Transverse colon (tissue), 4 donors: Measurements from ENCODE around the gene INPP4B.

Experiments used
- CTCF ChIP-seq, 5 experiments: fragments of 200-600 bp in 3 of 5; fragments of 450-650 bp in 2 of 5; sonication (generic) in 3 of 5; IDR thresholded peaks; 1 replicate in 2 of 5; 2 replicates in 3 of 5; pipeline ENCODE4 v1.5.1; 2016 to 2017; ENCODE audit warnings: antibody characterized with exemption in 5 of 5, inconsistent platforms in 3 of 5, mild to moderate bottlenecking in 2 of 5, moderate library complexity in 1 of 5
- EP300 ChIP-seq: sonication (generic); formaldehyde crosslinking; IDR thresholded peaks from one replicate; pipeline ENCODE4 v1.6.1; 2017; ENCODE audit warnings: antibody characterized with exemption, low read depth
- POLR2A ChIP-seq: fragments of 450-650 bp; IDR thresholded peaks from one replicate; pipeline ENCODE4 v1.6.1; 2016; ENCODE audit warnings: antibody characterized with exemption, mild to moderate bottlenecking, moderate library complexity
- POLR2AphosphoS5 ChIP-seq, 3 donors: sonication (generic); formaldehyde crosslinking; IDR thresholded peaks; one replicate each; pipeline ENCODE4 v1.6.1; 2016; ENCODE audit warnings: antibody characterized with exemption in 3 of 3

- no peak for TF ChIP-seq CTCF (IDR thresholded peaks at IDR 0.05)
- no peak for TF ChIP-seq EP300
- no peak for TF ChIP-seq POLR2A
- TF ChIP-seq POLR2AphosphoS5 (IDR thresholded peaks at IDR 0.05) = no peak
Measured at GRCh38 chr4:142356801-142357200, 489.3 kb downstream of the INPP4B start.
